DMS153 (cell line): ENCODE results near the gene MGAT1.
"Not testable (repeated sequence)": the region's sequence is repeated elsewhere in the genome, so short reads cannot be mapped to it uniquely, and the experiment has no call there.

Source experiments
- DNase-seq: peaks from one replicate; lab custom pipeline; 2025; lab: John Stamatoyannopoulos, UW

The MGAT1 gene

DNA sequence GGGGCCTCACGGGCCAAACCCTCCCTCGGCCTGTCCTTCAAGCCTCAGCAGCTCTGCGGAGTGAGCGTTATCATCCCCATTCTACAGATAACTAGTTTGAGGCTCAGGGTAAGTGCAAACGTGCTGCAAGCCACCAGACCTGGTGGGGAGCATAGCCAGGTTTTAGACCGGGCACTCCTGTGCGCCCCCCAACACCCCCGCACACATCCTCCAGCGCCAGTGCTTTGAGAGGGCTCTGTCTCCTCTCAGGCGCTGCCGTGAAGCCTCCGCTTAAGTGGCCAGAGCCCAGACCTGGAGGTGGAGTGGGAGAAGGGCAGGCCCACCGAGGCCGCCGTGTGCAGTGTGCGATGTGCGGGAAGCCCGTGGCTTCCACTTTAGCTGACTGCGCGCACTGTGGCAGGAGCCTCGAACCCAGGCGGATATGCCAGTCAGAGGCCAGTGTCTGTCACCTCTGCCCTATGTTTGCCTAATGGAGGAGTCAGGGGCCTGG lies 1.6 kb upstream of the MGAT1 start:
- no peak for DNase-seq

GRCh38 chr5:180803181-180804128 lies 849 bp upstream of the MGAT1 start:
- no peak for DNase-seq

DNA sequence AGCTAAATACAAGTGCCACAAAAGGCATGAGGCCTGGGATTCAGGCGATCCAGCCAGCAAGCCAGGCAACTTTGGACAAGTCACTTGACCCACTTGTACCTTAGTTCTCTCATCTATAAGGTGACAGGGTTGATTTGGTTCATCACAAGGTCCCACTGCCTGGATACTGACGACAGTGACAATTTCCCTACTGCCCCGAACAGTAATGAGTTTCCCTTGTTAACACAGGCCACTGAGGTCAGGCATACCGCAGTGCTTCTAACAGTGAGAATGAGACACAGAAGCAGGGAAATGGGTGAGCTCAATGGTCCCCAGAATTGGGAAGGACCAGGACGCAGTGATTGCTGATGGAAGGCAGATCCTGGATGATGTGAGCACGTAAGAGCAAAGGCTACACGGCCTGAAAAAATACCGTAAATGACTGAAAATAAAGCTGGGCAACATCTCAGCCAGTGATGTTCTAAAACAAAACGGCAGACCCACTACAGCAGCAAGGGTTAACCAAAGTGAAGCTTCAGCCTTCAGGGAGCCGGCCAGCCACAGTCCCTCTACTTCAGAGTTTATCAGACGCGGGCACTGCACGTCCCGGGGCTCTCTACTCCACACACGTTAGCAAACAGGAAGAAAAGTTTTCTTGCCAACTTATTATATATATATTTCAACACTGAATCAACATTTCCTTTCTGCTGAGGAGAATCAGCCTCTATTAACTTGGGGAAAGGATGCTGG lies 846 bp downstream of the MGAT1 start:
- no peak for DNase-seq

DNA sequence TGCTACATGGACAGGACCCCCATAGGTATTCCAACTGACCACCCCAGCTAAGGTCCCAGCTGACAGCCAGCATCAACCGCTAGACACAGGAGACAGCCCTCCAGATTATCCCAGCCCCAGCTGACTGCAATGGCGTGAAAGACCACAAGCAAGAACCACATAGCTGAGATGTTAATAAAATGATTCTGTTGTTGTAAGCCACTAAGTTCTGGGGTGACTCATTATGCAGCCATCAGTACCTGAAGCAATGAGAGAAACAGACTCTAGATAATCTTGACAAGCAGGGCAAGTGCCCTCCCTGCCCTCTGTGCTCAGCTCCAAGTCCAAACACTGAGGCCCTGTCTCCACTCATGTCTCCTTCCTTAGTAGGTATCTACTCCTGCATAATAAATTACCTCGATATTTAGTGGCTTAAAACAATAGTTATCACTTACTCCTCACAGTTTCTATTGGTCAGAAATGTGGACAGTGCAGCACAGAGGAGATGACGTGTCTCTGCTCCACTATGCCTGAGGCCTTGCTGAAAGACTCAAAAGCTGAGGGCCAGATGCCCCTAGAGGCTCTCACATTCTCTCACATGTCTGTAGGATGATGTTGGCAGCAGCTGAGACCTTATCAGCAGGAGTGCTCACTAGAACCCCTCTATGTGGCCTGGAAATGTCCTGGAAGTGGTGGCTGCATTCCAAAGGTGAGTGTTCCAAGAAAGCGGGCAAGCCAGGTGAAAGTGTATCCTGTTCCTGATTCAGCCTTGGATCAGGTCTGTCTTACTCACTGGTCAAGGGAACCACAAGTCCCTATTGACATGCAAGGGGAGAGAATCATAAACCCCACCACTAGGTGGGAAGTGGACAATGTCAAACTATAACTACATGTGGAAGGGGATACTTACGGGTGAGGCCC lies 2.5 kb downstream of the MGAT1 start:
- DNase-seq = no peak

DNA sequence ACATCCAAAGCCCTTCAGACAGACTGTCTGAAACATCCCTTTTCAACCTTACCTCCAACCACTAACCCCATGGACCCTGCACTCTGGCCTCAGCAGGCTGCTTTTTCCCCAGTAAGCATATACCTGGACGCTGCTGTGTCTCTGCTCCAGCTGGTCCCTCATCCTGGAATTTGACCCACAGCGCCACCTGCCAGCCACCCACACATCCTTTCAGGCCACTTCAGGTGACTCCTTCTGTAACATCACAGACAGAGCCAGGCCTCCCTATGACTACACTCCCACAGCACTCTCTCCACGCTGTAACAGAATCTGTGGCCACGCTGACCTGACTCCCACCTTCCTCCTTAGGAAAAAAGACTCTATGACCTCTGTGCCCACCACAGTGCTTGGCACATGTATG lies 3.4 kb downstream of the MGAT1 start:
- DNase-seq = peak; percentile 15

DNA sequence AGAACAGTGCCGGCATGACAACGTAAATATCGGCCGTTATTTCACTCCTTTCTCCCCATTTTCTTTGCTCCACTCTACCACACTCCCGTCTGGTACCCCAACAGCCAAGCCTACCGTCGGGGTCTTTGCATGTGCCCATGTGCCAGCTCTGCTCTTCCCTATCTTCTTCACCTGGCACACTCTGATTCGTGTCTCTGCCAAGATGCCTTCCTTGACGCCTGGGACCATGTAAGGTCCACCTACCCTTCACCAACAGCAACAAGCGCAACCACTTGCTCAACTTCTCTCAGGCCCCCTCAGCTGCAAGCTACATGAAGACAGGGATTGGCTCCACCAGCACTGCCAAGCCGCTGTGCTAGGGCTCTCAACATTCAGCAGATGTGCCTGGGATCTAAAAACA lies 4.4 kb downstream of the MGAT1 start:
- DNase-seq = no peak

- no peak for DNase-seq
These were observed 5.1 kb downstream of the MGAT1 start for GRCh38 chr5:180797256-180798192.

DNA sequence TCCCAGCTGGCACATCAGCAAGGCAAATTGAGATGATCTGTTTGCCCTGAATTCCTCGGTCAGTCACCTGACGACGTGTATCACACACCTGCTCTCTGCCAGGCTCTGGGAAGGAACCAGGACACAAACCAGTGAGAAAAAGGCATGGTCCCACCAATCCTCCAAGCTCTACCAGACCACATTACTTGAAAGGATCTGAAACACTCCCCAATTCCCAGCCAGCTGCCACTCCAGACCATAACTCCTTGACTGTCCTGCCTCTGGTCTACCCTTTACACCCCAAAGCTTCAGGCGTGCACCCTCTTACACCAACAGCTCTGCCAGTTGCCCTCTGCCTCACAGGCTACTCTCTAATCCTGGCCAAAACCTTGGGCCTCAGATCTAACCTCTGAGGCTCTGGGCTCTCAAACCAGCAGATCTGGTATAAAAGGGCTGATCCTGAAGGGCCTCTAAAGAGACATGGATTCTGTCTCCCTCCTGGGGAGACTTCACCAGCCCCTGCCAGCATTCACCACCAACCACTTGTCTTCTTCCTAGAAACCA lies 6.8 kb downstream of the MGAT1 start:
- DNase-seq = no peak

GRCh38 chr5:180792965-180793287 lies 9.7 kb downstream of the MGAT1 start:
- no peak for DNase-seq

GRCh38 chr5:180792287-180792964 lies 10.2 kb downstream of the MGAT1 start:
- no peak for DNase-seq

- no peak for DNase-seq
These were observed 10.9 kb downstream of the MGAT1 start for GRCh38 chr5:180791611-180792213.

DNA sequence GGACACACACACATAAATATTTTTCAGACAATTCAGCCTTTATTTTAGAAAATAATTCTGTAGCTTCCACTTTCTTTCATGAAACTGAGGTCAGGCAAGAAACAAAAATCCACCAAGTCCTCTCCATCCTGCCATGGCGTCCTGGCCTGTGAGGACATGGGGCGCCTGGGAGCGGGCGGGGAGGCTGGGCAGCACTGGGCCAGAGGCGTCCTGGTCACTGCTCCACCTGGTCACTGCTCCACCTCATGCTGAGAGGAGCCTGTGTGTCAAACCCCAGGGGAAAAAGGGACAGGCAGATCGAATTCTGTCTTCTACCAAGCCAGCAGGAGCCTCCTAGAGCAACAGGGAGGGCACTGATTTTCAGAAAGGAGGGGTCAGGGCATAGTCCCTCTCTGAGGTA lies 12.1 kb downstream of the MGAT1 start:
- DNase-seq = no peak

GRCh38 chr5:180790020-180790419 lies 12.6 kb downstream of the MGAT1 start:
- no peak for DNase-seq

GRCh38 chr5:180788651-180789410 lies 13.8 kb downstream of the MGAT1 start:
- not testable (repeated sequence) for DNase-seq

- no peak for DNase-seq
These were observed 14.7 kb downstream of the MGAT1 start for GRCh38 chr5:180787711-180788431.

DNA sequence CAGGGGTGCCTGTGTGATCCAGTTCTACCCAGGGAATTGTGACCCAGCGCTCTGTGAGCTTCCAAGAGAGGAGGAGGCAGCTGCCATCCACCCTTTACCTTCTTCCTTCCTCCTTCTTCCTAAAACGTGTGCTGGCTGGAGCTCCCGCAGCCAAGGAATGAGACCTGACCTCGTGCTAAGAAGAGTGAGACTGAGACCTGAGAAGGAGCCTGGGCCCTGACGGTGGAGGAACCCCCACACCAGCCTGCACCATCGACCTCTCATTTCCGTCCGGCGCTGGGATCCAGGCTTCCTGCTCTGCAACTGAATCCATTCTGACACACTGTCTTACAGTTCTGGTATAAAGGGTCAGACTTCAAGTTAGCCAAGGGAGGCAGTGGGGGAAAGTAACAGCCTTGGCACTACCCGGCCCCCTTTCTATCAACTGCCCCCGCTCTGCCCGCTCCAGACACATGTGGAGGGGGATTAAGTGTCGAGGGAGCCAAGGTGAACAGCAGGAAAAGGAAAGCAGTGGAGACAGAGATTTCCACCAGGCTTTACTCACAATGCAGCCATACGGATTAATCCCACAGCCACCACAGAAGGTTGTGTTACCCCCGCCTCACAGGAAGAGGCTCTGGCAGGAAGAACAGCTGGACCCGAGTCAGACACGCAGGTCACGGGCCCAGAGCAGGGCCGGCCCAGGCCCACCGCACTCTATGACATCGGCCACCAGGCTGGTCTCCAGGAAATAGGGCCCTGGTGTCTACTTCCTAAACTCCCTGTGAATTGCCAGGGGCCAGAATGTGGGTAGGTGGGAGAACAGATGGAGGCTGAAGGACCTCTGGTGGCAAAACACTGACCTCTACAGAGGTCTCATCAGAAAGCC lies 15.8 kb downstream of the MGAT1 start:
- no peak for DNase-seq

DNA sequence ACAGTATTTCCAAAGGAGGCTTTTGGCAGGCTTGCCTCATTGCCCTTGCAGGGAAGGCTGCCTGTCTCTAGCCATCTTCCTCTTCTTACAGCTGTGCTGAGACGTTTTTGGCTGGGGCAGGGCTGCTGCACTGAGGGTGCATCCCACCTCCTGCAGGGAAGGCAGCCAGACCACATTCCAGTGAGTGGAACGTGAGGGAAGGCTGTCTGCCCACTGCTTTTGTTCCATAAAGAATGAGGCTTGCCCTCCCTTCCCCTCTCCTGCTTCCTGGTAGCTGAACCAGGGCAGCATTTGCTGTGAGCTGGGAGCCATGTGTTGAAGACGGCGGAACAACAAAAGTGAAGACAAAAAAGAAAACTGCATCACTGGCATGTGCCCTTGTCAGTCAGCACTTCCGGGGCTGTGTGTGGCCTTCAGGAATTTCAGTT lies 16.8 kb downstream of the MGAT1 start:
- no peak for DNase-seq
